ENCODE data around the gene DYSF.

GRCh38 chr2:71599646-71600236 lies 146.4 kb downstream of the DYSF start:
- TF ChIP-seq CTCF (IDR thresholded peaks at IDR 0.05) (no peak), POLR2A (IDR thresholded peaks at IDR 0.05) (no peak), POLR2AphosphoS5 (IDR thresholded peaks at IDR 0.05) (no peak), EP300 (IDR thresholded peaks at IDR 0.05; ENCODE audit: low read depth) (no peak)

All from transverse colon (tissue), 4 donors.